Measurements from ENCODE around the gene SF1. TPM values are rescaled to one million over a fixed set of nuclear protein-coding genes. Genes with fewer than 3 reads are reported as not detected.

Gene SF1
- total and polyA plus RNA-seq, 2 of the 4 experiments (the other 2 are of a cell fraction), result 56.8 to 88.0 TPM

DNA sequence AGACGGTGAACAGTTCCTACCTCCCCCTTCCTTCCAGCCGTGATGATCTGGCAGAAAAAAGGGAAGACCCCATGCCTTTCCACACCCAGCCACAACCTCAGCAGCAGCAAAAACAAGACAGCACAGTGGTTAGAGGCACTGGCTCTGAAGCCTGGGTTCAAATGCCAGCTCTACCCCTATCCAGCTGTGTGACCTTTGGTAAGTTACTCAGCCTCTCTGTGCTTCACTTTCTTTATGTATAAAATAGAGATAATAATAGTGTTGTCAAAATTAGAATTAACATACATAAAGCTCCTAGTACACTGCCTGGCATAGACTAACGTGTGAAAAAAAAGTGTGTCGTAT lies 59.6 kb downstream of the SF1 start:
- Histone ChIP-seq H3K4me2 (ENCODE audit: low read depth, low read length) (no peak overlapping the region), H3K27me3 (ENCODE audit: control insufficient read depth, insufficient read depth, low read length) (peaks cover 82% of the 10 kb centered on the region), H2BK5ac (ENCODE audit: low read depth, low read length, poor library complexity, severe bottlenecking) (no peak overlapping the region), H2BK20ac (ENCODE audit: low read depth, low read length) (no peak overlapping the region), H3K4me3 (ENCODE audit: insufficient read depth, low read depth, low read length) (no peak overlapping the region), H2AK9ac (replicated peaks; ENCODE audit: low read depth, low read length, poor library complexity) (no peak overlapping the region), H4K5ac (ENCODE audit: low read depth, low read length) (no peak overlapping the region), H3K9me3 (ENCODE audit: control insufficient read depth, insufficient read depth, low read length) (no peaks in the 10 kb centered on the region), H4K20me1 (ENCODE audit: insufficient read depth, low read length) (no peaks in the 10 kb centered on the region), H2AK5ac (ENCODE audit: low read depth, low read length) (no peak overlapping the region), H3K9me1 (ENCODE audit: insufficient read depth, low read length) (no peaks in the 10 kb centered on the region), H3K9ac (ENCODE audit: low read depth, low read length) (no peak overlapping the region), H4K8ac (ENCODE audit: low read depth in 2 of 2, low read length in 2 of 2) (no peak overlapping the region), H3K79me1 (ENCODE audit: low read depth in 1 of 2, low read length in 2 of 2) (no peaks in the 10 kb centered on the region), H3K14ac (replicated peaks; ENCODE audit: low read depth, low read length) (no peak overlapping the region), H3K4ac (ENCODE audit: low read depth, low read length) (no peak overlapping the region), H3K56ac (ENCODE audit: extremely low read depth, insufficient read depth, low read length) (no peak overlapping the region), H3K18ac (ENCODE audit: low read depth, low read length) (no peak overlapping the region), H2BK15ac (ENCODE audit: low read depth, low read length) (no peak overlapping the region), H3K36me3 (ENCODE audit: control insufficient read depth, insufficient read depth, low read length) (no peaks in the 10 kb centered on the region), H3K27ac (ENCODE audit: insufficient read depth, low read length) (no peak overlapping the region), H2AFZ (replicated peaks; ENCODE audit: low read length, poor library complexity) (no peak overlapping the region), H3K4me1 (ENCODE audit: control insufficient read depth, insufficient read depth, low read length) (no peaks in the 10 kb centered on the region), H4K91ac (ENCODE audit: insufficient read depth, low read depth, low read length) (no peak overlapping the region), H2BK120ac (ENCODE audit: low read depth, low read length) (no peak overlapping the region), H3K23ac (ENCODE audit: low read depth, low read length) (no peak overlapping the region)
- dilution Hi-C loops (cut with HindIII; ENCODE audit: low sequenced_read_pairs, unreplicated experiment), result no loop called here
- CTCF ChIA-PET, result interaction anchor here (1.3 kb wide), 1 partner anchor 30 kb away, joined by 5 read pairs; no protein-coding TSS in a partner anchor
- BruUV-seq (replicated peaks), result no TSS peak
- no peak for DNase-seq
- POLR2A ChIA-PET (ENCODE audit: unreplicated experiment), result no interaction called here
- TF ChIP-seq RCOR1 (IDR thresholded peaks at IDR 0.05; ENCODE audit: insufficient replicate concordance, low read length), result no peak
- TF ChIP-seq, protein P1, sequence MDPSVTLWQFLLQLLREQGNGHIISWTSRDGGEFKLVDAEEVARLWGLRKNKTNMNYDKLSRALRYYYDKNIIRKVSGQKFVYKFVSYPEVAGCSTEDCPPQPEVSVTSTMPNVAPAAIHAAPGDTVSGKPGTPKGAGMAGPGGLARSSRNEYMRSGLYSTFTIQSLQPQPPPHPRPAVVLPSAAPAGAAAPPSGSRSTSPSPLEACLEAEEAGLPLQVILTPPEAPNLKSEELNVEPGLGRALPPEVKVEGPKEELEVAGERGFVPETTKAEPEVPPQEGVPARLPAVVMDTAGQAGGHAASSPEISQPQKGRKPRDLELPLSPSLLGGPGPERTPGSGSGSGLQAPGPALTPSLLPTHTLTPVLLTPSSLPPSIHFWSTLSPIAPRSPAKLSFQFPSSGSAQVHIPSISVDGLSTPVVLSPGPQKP (IDR thresholded peaks at IDR 0.05; ENCODE audit: borderline replicate concordance, low read depth, low read length), result no peak
- TF ChIP-seq FOS (IDR thresholded peaks at IDR 0.05; ENCODE audit: low read depth, low read length), result no peak
- TF ChIP-seq, protein P2, sequence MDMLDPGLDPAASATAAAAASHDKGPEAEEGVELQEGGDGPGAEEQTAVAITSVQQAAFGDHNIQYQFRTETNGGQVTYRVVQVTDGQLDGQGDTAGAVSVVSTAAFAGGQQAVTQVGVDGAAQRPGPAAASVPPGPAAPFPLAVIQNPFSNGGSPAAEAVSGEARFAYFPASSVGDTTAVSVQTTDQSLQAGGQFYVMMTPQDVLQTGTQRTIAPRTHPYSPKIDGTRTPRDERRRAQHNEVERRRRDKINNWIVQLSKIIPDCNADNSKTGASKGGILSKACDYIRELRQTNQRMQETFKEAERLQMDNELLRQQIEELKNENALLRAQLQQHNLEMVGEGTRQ (IDR thresholded peaks at IDR 0.05; ENCODE audit: low read depth, low read length), result no peak
- WGBS, 2 experiments (ENCODE audit: extremely low coverage in 2 of 2, insufficient read length in 1 of 2), result no CpG with 5 or more reads among the region's 4 CpGs
- in situ Hi-C loops (cut with MboI; ENCODE audit: low sequenced_read_pairs), result no loop called here
- no peak for ATAC-seq (ENCODE audit: low read depth)
- intact Hi-C loops (cut with micrococcal nuclease), result no loop called here
